Measurements from ENCODE around the gene USP36. TPM values are rescaled to one million over a fixed set of nuclear protein-coding genes. Genes with fewer than 3 reads are reported as not detected.
"Not testable (repeated sequence)": the region's sequence is repeated elsewhere in the genome, so short reads cannot be mapped to it uniquely, and the experiment has no call there.

The USP36 gene
- 96.8 and 116 TPM in 2 replicates for total RNA-seq (2014; rRNA removed; shearing (Covaris generic))
- polyA plus RNA-seq (2015; cell fraction: cytosol; rRNA removed) = 153 and 199 TPM in 2 replicates
- 546 and 730 TPM in 2 replicates for polyA plus RNA-seq (2015; cell fraction: nucleus; rRNA removed)

- DNase-seq (ENCODE audit: low read depth, low spot score) = peak; percentile 100
- in situ Hi-C loops (cut with HindIII; ENCODE audit: low pct_unique_long_range_greater_than_20kb, low sequenced_read_pairs) = loop anchor here (25.0 kb wide), 2 partner anchors 121 to 354 kb away; no protein-coding TSS in a partner anchor
Measured at GRCh38 chr17:78840780-78841611, at the start of gene USP36. TSS of gene USP36 (minus strand) at chr17:78840814. CDS start at chr17:78836363, 4,451 bp downstream.

GRCh38 chr17:78890096-78890495, 49.5 kb upstream of the USP36 start:
- DNase-seq (ENCODE audit: low read depth, low spot score); in situ Hi-C loops (cut with HindIII; ENCODE audit: low pct_unique_long_range_greater_than_20kb, low sequenced_read_pairs): not testable (repeated sequence)

DNA sequence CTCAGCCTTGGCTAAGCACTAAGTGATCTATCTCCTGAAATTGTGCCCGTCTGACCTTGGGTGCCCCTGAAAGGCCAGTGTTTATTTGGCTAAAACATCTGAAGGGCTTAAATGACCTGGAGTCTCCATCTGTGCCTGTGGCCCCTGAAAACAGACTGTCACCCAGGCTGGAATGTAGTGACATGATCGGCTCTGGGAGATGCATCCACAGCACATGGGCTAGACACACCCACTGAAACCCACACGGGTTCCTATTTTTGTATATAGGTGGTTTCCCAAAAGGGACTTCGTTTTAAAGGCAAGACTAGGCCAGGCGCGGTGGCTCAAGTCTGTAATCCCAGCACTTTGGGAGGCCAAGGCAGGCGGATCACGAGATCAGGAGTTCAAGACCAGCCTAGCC, 48.9 kb upstream of the USP36 start:
- in situ Hi-C loops (cut with HindIII; ENCODE audit: low pct_unique_long_range_greater_than_20kb, low sequenced_read_pairs) = no loop called here

GRCh38 chr17:78888941-78889518, 48.4 kb upstream of the USP36 start:
- in situ Hi-C loops (cut with HindIII; ENCODE audit: low pct_unique_long_range_greater_than_20kb, low sequenced_read_pairs) = no loop called here
- DNase-seq (ENCODE audit: low read depth, low spot score) = no peak

More for the DNA sequence above, 48.9 kb upstream of the USP36 start:
- DNase-seq (ENCODE audit: low read depth, low spot score) = no peak

DNA sequence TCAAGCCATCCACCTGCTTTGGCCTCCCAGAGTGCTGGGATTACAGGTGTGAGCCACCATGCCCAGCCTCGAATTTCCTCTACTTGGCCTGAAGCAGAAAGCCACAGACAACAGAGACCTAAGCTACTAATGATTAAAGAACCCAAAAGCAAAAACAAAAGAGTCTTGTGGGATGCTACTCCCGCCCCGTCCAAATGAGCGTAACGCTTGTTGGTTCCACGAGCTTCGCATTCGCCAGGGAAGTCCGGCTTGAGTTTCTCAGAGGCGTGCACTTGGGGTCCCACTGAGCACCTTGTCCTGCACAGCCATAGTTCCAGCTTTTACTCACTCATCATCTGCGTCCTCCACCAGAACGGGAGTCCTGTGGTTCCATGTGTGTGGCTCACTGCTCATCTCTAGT, 46.3 kb upstream of the USP36 start:
- no peak for DNase-seq (ENCODE audit: low read depth, low spot score)
- in situ Hi-C loops (cut with HindIII; ENCODE audit: low pct_unique_long_range_greater_than_20kb, low sequenced_read_pairs) = no loop called here

DNA sequence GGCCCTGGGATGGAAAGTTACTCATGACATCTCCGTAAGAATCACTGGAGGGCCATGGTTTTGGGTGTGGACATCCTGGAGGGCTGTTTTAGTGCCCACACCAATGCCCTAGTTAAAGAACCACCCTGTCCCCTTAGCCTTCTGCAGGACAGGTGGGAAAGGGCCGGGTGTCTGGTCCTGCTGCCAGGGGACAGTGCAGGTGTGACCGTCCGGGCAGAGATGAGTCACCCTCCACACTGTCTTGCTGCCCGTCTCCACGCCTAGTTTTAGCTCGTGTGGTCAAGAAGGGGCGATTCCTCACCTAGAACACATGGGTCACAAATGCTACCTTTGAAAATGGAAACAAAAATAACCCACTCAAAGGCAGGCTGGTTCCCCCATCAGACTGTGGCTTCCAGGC, 45.3 kb upstream of the USP36 start:
- no peak for DNase-seq (ENCODE audit: low read depth, low spot score)
- in situ Hi-C loops (cut with HindIII; ENCODE audit: low pct_unique_long_range_greater_than_20kb, low sequenced_read_pairs) = no loop called here

- in situ Hi-C loops (cut with HindIII; ENCODE audit: low pct_unique_long_range_greater_than_20kb, low sequenced_read_pairs) = no loop called here
- no peak for DNase-seq (ENCODE audit: low read depth, low spot score)
Measured at GRCh38 chr17:78884876-78885667, 44.5 kb upstream of the USP36 start.

DNA sequence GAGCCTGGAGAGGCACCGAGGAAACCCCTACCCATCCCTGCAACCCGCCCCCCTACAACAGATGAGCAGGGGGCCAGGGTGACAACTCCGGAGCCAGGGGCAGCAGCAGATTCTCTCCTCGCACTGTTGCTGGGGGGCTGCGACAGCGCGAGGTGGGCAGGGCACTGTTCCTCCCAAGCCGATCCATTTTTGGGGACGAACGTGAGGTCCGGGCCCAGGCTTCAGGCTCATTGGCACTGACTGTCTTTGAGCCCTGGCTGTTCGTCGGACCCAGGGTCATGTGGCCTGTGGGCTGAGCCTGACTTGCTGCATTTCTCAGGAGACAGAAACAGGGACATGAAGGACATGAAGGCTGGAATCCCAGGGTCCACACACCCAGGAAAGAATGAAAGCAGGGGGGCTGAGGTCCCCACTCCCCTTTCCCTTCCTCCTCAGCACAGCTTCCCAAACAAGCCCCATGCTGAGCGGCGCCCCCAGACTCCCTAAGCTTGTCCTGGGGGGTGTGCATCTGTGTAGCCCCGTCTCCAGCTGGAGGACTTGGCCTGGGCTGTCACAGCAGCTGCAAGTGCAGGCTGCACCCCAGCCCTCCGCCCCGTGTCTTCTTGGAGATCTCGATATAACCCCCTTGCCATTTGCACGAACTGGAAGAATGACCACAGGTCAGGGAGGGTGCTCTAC, 43.7 kb upstream of the USP36 start:
- in situ Hi-C loops (cut with HindIII; ENCODE audit: low pct_unique_long_range_greater_than_20kb, low sequenced_read_pairs) = no loop called here
- peak; percentile 72 for DNase-seq (ENCODE audit: low read depth, low spot score)

DNA sequence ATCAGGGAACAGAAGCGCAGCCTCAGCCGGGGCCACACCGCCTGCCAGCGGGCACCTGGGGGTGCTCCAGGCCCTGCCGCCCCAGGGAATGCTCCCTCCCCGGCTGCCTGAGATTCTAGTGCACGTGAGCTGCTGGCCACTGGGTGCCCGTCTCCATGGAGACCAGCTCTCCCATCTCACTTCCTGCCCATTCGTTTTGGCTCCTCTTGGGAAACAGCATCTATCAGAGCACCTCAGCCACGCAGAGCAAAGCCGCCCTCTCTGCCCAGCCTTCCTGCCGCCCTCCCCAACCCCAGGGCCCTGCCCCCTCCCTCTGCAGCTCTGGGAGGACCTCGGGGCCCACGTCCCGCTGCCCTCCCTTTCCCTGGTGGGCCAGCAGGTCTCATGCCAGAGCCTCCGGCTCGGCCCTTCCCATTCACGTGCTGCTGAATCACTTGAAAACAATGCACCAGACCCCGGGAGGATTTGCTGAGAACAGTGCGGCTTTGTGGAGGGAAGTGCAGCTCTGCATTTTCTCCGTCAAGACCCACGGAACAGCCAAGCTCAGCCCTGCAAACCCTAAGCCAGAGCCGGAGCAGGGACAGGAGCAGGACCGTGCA, 43.0 kb upstream of the USP36 start:
- in situ Hi-C loops (cut with HindIII; ENCODE audit: low pct_unique_long_range_greater_than_20kb, low sequenced_read_pairs) = no loop called here
- DNase-seq (ENCODE audit: low read depth, low spot score) = peak; percentile 100

DNA sequence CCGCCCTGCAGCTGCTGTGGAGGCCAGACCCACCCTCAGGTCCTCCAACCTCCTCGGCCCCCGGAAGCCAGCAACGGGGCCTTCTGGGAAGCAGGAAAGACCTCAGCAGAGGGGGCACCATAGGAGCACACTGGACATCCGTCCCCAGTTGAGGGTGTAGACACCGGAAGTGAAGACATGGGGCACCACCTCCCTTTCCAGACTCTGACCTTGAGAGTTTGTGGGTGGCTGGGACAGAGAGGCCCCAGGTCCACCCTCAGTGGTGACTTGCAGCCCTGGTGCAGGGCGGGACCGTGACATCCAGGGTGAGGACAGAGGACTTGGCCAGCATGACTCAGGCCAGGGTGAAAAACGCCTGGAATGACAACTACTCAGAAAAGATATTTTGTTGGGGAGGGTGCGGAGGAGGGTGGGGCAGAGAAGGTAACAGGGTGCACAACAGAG, 42.5 kb upstream of the USP36 start:
- no peak for DNase-seq (ENCODE audit: low read depth, low spot score)
- in situ Hi-C loops (cut with HindIII; ENCODE audit: low pct_unique_long_range_greater_than_20kb, low sequenced_read_pairs) = no loop called here

GRCh38 chr17:78882540-78883088, 42.0 kb upstream of the USP36 start:
- DNase-seq (ENCODE audit: low read depth, low spot score) = peak; percentile 55
- in situ Hi-C loops (cut with HindIII; ENCODE audit: low pct_unique_long_range_greater_than_20kb, low sequenced_read_pairs) = no loop called here

- in situ Hi-C loops (cut with HindIII; ENCODE audit: low pct_unique_long_range_greater_than_20kb, low sequenced_read_pairs) = no loop called here
- no peak for DNase-seq (ENCODE audit: low read depth, low spot score)
Measured at GRCh38 chr17:78879635-78880186, 39.1 kb upstream of the USP36 start.

DNA sequence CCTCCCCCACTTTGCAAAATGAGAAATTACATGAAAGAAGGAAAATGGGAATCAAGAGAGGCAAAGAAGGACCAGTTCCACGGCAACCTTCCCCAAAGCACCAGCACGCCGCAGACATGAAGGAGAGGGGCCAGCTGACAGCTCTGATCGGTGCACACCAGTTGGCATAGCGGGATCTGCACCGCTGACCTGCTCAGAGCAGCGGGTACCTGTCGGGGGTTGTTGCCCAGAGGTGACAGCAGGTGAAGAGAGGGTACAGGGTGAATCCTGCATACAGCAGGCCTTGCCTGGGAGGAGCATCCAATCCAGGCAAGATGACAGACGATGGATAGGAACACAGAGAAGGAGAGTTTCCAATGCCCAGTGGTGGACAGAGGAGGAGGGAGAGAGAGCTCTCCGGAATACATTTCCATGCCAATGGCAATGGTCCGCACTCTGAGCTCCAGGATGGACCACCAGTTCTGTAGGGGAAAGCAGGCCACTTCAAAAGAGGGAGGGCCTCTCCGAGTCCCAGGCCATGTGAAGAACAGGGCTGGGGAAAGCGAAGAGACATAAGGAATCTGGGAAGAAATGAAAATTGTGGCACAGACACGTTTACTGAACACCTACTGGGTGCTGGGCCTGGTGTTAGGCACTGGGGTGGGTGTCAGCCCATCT, 38.4 kb upstream of the USP36 start:
- in situ Hi-C loops (cut with HindIII; ENCODE audit: low pct_unique_long_range_greater_than_20kb, low sequenced_read_pairs) = no loop called here
- no peak for DNase-seq (ENCODE audit: low read depth, low spot score)

DNA sequence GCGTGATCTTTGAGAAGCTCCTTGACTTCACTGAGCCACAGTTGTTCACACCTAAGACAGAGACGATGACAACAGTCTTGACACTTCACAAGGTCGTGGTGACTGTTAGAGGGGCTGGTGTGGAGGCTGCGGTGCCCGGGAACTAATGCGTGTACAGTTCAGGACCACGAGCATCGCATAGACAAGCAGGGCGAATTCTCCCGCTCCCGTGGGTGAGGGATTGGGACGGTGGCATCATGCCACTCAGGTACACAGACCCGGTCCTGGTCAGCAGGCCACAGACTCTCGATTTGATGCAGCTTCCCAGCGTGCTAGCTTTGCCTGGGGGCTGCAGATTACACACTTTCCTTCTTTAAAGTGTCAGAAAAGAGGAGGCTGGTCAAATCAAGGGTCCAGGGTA, 37.6 kb upstream of the USP36 start:
- no peak for DNase-seq (ENCODE audit: low read depth, low spot score)
- in situ Hi-C loops (cut with HindIII; ENCODE audit: low pct_unique_long_range_greater_than_20kb, low sequenced_read_pairs) = no loop called here

DNA sequence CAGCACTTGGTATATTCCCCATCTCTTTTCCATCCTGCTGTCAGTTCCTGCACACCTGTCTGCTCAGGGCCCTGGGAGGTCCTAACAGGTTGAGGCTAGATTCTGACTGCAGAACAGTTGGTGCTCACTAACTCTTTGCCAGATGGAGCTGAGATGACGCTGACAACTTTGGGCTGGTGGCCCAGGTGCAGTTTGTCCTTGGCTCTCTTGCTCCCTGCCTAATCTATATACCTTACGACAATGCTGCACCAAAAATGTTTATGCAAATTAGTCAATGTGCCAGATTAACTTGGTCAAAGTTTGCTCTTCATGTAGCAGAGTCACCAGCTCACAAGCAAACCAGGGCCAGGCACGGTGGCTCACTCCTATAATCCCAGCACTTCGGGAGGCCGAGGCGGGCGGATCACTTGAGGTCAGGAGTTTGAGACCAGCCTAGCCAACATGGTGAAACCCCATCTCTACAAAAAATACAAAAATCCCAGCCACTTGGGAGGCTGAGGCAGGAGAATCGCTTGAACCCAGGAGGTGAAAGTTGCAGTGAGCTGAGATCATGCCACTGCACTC, 36.4 kb upstream of the USP36 start:
- DNase-seq (ENCODE audit: low read depth, low spot score); in situ Hi-C loops (cut with HindIII; ENCODE audit: low pct_unique_long_range_greater_than_20kb, low sequenced_read_pairs): not testable (repeated sequence)

GRCh38 chr17:78876094-78876597, 35.5 kb upstream of the USP36 start:
- no peak for DNase-seq (ENCODE audit: low read depth, low spot score)
- in situ Hi-C loops (cut with HindIII; ENCODE audit: low pct_unique_long_range_greater_than_20kb, low sequenced_read_pairs) = no loop called here

All from SK-MEL-5 (cell line).